ENCODE data around the gene CPAMD8. TPM values are rescaled to one million over a fixed set of nuclear protein-coding genes. Genes with fewer than 3 reads are reported as not detected.

The CPAMD8 gene
- total RNA-seq, 1 donor from 2014 or later, result 0.26 TPM

GRCh38 chr19:16895467-16896145 is 131.0 kb downstream of the CPAMD8 start:
- no peak for DNase-seq (ENCODE audit: low read depth, low spot score)

GRCh38 chr19:16894080-16894479 is 132.5 kb downstream of the CPAMD8 start:
- DNase-seq (ENCODE audit: low read depth, low spot score), result no peak

GRCh38 chr19:16893686-16893989 is 133.0 kb downstream of the CPAMD8 start:
- no peak for DNase-seq (ENCODE audit: low read depth, low spot score)

GRCh38 chr19:16892868-16893685 is 133.5 kb downstream of the CPAMD8 start:
- no peak for DNase-seq (ENCODE audit: low read depth, low spot score)

GRCh38 chr19:16892436-16892835 is 134.2 kb downstream of the CPAMD8 start:
- no peak for DNase-seq (ENCODE audit: low read depth, low spot score)

- no peak for DNase-seq (ENCODE audit: low read depth, low spot score)
These were observed 134.8 kb downstream of the CPAMD8 start for GRCh38 chr19:16891696-16892382.

GRCh38 chr19:16890461-16891184 is 136.0 kb downstream of the CPAMD8 start:
- no peak for DNase-seq (ENCODE audit: low read depth, low spot score)

GRCh38 chr19:16889883-16890460 is 136.6 kb downstream of the CPAMD8 start:
- DNase-seq (ENCODE audit: low read depth, low spot score), result no peak

GRCh38 chr19:16889366-16889882 is 137.2 kb downstream of the CPAMD8 start:
- no peak for DNase-seq (ENCODE audit: low read depth, low spot score)

GRCh38 chr19:16888629-16889365 is 137.8 kb downstream of the CPAMD8 start, which contains the start of gene F2RL3:
Gene F2RL3 (plus strand): TSS chr19:16888999. CDS start chr19:16889190, 191 bp downstream.
- DNase-seq (ENCODE audit: low read depth, low spot score), result peak; percentile 44

GRCh38 chr19:16887353-16888265 is 139.0 kb downstream of the CPAMD8 start:
- no peak for DNase-seq (ENCODE audit: low read depth, low spot score)

- peak; percentile 60 for DNase-seq (ENCODE audit: low read depth, low spot score)
These were observed 140.2 kb downstream of the CPAMD8 start for GRCh38 chr19:16886305-16886880.

- DNase-seq (ENCODE audit: low read depth, low spot score), result no peak
These were observed 141.4 kb downstream of the CPAMD8 start for GRCh38 chr19:16885166-16885565.

GRCh38 chr19:16883522-16883921 is 143.1 kb downstream of the CPAMD8 start:
- DNase-seq (ENCODE audit: low read depth, low spot score), result no peak

GRCh38 chr19:16882146-16882545 is 144.5 kb downstream of the CPAMD8 start:
- no peak for DNase-seq (ENCODE audit: low read depth, low spot score)

GRCh38 chr19:16880884-16881554 is 145.6 kb downstream of the CPAMD8 start:
- no peak for DNase-seq (ENCODE audit: low read depth, low spot score)

- DNase-seq (ENCODE audit: low read depth, low spot score), result no peak
These were observed 148.2 kb downstream of the CPAMD8 start for GRCh38 chr19:16878181-16878965.

All from pulmonary artery endothelial cell (primary cell).